ENCODE measurements around the gene IER2.
"Not testable (repeated sequence)": the region's sequence is repeated elsewhere in the genome, so short reads cannot be mapped to it uniquely, and the experiment has no call there.

Gene IER2

DNA sequence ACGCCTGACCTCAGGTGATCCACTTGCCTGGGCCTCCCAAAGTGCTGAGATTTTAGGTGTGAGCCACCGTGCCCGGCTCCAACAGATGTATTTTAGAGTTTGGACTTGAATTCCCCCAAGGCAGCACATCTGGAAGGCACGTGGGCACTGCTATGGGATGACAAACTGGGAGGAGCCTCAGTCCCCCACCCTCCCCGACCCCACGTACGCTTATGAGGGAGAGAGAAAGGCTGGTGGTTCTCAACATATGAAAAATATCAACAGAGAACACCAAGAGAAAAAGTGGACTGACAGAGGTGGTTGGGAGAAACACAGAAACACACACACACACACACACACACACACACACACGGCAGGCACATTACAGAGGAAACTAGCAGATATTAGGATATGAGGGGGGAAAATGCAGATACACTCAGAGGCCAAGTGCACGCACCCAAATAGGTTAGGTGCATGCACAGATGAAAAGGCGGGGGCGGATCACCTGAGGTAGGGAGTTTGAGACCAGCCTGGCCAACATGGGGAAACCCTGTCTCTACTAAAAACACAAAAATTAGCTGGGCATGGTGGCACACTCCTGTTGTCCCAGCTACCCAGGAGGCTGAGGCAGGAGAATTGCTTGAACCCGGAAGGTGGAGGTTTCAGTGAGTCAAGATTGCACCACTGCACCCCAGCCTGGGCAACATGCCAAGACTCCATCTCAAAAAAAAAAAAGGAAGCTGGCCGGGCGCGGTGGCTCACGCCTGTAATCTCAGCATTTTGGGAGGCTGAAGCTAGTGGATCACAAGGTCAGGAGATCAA, 3.2 kb upstream of the IER2 start:
- no peak overlapping the region for H3K4me3 ChIP-seq (ENCODE audit: insufficient read length, low read depth)
- H3K36me3 ChIP-seq (ENCODE audit: insufficient read depth, insufficient read length, low read length), result peaks cover 17% of the 10 kb centered on the region
- no peak overlapping the region for H3K9ac ChIP-seq (ENCODE audit: insufficient read length, low read depth)
- H3K9me3 ChIP-seq (ENCODE audit: insufficient read depth, low read length), result no peaks in the 10 kb centered on the region
- no peak for TF ChIP-seq SUZ12 (IDR thresholded peaks at IDR 0.05; ENCODE audit: extremely low read depth, insufficient read depth, insufficient read length)
- no peak for TF ChIP-seq YY1 (IDR thresholded peaks at IDR 0.05; ENCODE audit: insufficient read depth, insufficient read length)
- no peak for TF ChIP-seq ZNF274 (IDR thresholded peaks at IDR 0.05; ENCODE audit: low read depth, low read length)
- H3K27me3 ChIP-seq (ENCODE audit: insufficient read depth, insufficient read length), result no peaks in the 10 kb centered on the region
- peaks cover 3% of the 10 kb centered on the region for H3K4me1 ChIP-seq (ENCODE audit: insufficient read depth, insufficient read length)
- DNase-seq (ENCODE audit: low read depth, low spot score), result no peak

- not testable (repeated sequence) for DNase-seq (ENCODE audit: low read depth, low spot score)
Measured at GRCh38 chr19:13149173-13149627, 1.0 kb upstream of the IER2 start.

DNA sequence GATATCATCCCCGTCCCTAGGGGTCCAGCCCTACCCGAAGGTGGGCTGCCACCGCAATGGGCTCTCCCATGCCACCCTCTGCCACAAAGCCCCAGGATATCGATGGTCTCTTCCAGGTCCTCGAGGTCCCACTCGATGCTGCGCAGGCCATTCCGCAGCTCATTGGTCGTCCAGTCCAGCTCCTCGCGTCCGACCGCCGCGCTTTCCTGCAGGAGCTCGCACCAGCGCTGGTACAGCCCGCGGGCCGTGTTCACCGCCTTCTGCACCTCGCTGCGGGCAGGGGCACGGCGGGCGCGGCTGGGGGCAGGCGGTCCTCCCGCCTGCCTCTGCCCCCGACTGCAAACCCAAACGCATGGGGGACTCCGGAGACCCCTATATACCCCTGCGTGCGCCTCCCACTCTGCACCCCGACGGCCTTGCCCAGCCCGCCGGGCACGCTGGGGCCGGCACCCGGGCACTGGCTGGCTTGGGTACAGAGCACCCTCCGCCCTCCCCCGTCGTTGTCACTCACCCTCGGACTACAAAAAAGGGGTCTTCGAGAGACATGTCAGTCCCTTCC, 504 bp upstream of the IER2 start:
- Histone ChIP-seq H3K9ac (ENCODE audit: insufficient read length, low read depth) (peak overlapping the region; percentile 98), H3K4me1 (ENCODE audit: insufficient read depth, insufficient read length) (peaks cover 3% of the 10 kb centered on the region), H3K4me3 (ENCODE audit: insufficient read length, low read depth) (peak overlapping the region; percentile 83), H3K9me3 (ENCODE audit: insufficient read depth, low read length) (no peaks in the 10 kb centered on the region), H3K36me3 (ENCODE audit: insufficient read depth, insufficient read length, low read length) (peaks cover 22% of the 10 kb centered on the region), H3K27me3 (ENCODE audit: insufficient read depth, insufficient read length) (no peaks in the 10 kb centered on the region)
- TF ChIP-seq YY1 (IDR thresholded peaks at IDR 0.05; ENCODE audit: insufficient read depth, insufficient read length) (no peak), SUZ12 (IDR thresholded peaks at IDR 0.05; ENCODE audit: extremely low read depth, insufficient read depth, insufficient read length) (no peak), ZNF274 (IDR thresholded peaks at IDR 0.05; ENCODE audit: low read depth, low read length) (no peak)
- no peak for DNase-seq (ENCODE audit: low read depth, low spot score)

More at GRCh38 chr19:13149173-13149627, 1.0 kb upstream of the IER2 start:
- peak overlapping the region; percentile 83 for H3K4me3 ChIP-seq (ENCODE audit: insufficient read length, low read depth)
- not testable (repeated sequence) for H3K4me1 ChIP-seq (ENCODE audit: insufficient read depth, insufficient read length); H3K27me3 ChIP-seq (ENCODE audit: insufficient read depth, insufficient read length); H3K9me3 ChIP-seq (ENCODE audit: insufficient read depth, low read length)
- peaks cover 23% of the 10 kb centered on the region for H3K36me3 ChIP-seq (ENCODE audit: insufficient read depth, insufficient read length, low read length)
- peak overlapping the region; percentile 98 for H3K9ac ChIP-seq (ENCODE audit: insufficient read length, low read depth)

DNA sequence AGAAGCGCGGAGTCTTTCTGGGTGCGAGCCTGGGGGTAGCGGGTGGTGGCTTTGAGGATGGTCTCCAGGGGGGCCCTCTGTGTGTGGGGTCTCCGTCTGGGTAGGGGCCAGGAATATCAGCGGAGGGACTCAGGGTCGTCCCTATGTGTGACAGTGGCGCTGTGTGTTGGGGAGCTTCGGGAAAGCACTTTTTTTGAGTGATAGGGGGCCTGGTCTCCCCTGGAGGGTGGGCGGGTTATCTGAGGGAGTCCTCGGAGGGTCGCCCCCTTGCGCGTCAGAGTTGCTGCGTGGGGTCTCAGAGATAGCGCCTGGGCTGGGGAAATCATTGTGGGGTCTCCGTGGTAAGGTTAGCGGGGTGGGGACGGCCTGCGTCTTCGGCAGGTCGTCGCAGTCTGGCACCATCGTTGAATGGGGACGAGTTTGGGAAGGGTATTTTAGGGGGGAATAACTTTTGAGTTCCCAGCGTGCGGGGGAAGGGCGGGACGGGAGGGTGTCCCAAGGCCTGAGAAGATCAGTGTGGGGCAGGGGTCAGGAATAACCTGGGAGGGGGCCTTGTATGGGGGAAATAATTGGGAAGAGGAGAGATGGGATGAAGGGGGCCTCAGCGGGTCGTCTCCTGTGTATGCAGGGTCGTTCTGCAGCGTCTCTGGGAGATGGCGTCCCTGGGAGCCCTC, 857 bp downstream of the IER2 start:
- DNase-seq (ENCODE audit: low read depth, low spot score), result no peak
- Histone ChIP-seq H3K36me3 (ENCODE audit: insufficient read depth, insufficient read length, low read length) (peaks cover 16% of the 10 kb centered on the region), H3K4me1 (ENCODE audit: insufficient read depth, insufficient read length) (peaks cover 3% of the 10 kb centered on the region), H3K4me3 (ENCODE audit: insufficient read length, low read depth) (peak overlapping the region; percentile 83), H3K9ac (ENCODE audit: insufficient read length, low read depth) (peak overlapping the region; percentile 98), H3K9me3 (ENCODE audit: insufficient read depth, low read length) (no peaks in the 10 kb centered on the region), H3K27me3 (ENCODE audit: insufficient read depth, insufficient read length) (no peaks in the 10 kb centered on the region)
- TF ChIP-seq YY1 (IDR thresholded peaks at IDR 0.05; ENCODE audit: insufficient read depth, insufficient read length), result peak; percentile 34
- TF ChIP-seq SUZ12 (IDR thresholded peaks at IDR 0.05; ENCODE audit: extremely low read depth, insufficient read depth, insufficient read length), result no peak

- H3K4me3 ChIP-seq (ENCODE audit: insufficient read length, low read depth), result peak overlapping the region; percentile 98
- peaks cover 3% of the 10 kb centered on the region for H3K4me1 ChIP-seq (ENCODE audit: insufficient read depth, insufficient read length)
- no peak for TF ChIP-seq SUZ12 (IDR thresholded peaks at IDR 0.05; ENCODE audit: extremely low read depth, insufficient read depth, insufficient read length)
- no peak for TF ChIP-seq ZNF274 (IDR thresholded peaks at IDR 0.05; ENCODE audit: low read depth, low read length)
- TF ChIP-seq YY1 (IDR thresholded peaks at IDR 0.05; ENCODE audit: insufficient read depth, insufficient read length), result no peak
Measured at GRCh38 chr19:13151605-13152355, 1.6 kb downstream of the IER2 start.

GRCh38 chr19:13152356-13152973, 2.3 kb downstream of the IER2 start:
- peaks cover 16% of the 10 kb centered on the region for H3K36me3 ChIP-seq (ENCODE audit: insufficient read depth, insufficient read length, low read length)
- peaks cover 5% of the 10 kb centered on the region for H3K4me1 ChIP-seq (ENCODE audit: insufficient read depth, insufficient read length)
- DNase-seq (ENCODE audit: low read depth, low spot score), result peak; percentile 93
- H3K4me3 ChIP-seq (ENCODE audit: insufficient read length, low read depth), result peak overlapping the region; percentile 98
- no peaks in the 10 kb centered on the region for H3K27me3 ChIP-seq (ENCODE audit: insufficient read depth, insufficient read length)
- H3K9me3 ChIP-seq (ENCODE audit: insufficient read depth, low read length), result no peaks in the 10 kb centered on the region
- H3K9ac ChIP-seq (ENCODE audit: insufficient read length, low read depth), result peak overlapping the region; percentile 100
- no peak for TF ChIP-seq YY1 (IDR thresholded peaks at IDR 0.05; ENCODE audit: insufficient read depth, insufficient read length)
- TF ChIP-seq ZNF274 (IDR thresholded peaks at IDR 0.05; ENCODE audit: low read depth, low read length), result no peak
- no peak for TF ChIP-seq SUZ12 (IDR thresholded peaks at IDR 0.05; ENCODE audit: extremely low read depth, insufficient read depth, insufficient read length)

More at GRCh38 chr19:13151605-13152355, 1.6 kb downstream of the IER2 start:
- H3K36me3 ChIP-seq (ENCODE audit: insufficient read depth, insufficient read length, low read length), result peaks cover 16% of the 10 kb centered on the region
- H3K27me3 ChIP-seq (ENCODE audit: insufficient read depth, insufficient read length), result no peaks in the 10 kb centered on the region
- peak; percentile 96 for DNase-seq (ENCODE audit: low read depth, low spot score)
- no peaks in the 10 kb centered on the region for H3K9me3 ChIP-seq (ENCODE audit: insufficient read depth, low read length)
- H3K9ac ChIP-seq (ENCODE audit: insufficient read length, low read depth), result peak overlapping the region; percentile 100
